ENCODE measurements around the gene ARSD.

- TF ChIP-seq E2F1 (CRISPR knock-in tag; IDR thresholded peaks at IDR 0.05) (no peak), ZNF3 (CRISPR knock-in tag; IDR thresholded peaks at IDR 0.05) (no peak), KLF12 (CRISPR knock-in tag; IDR thresholded peaks at IDR 0.05; ENCODE audit: borderline replicate concordance) (no peak), CTCF (CRISPR knock-in tag; IDR thresholded peaks at IDR 0.05) (no peak), ZNF580 (CRISPR knock-in tag; IDR thresholded peaks at IDR 0.05; ENCODE audit: borderline replicate concordance, low read depth) (no peak), CHD2 (IDR thresholded peaks at IDR 0.05; ENCODE audit: low read depth, low read length) (no peak), MAX (IDR thresholded peaks at IDR 0.05) (no peak), ATF3 (CRISPR knock-in tag; IDR thresholded peaks at IDR 0.05) (no peak), SMARCC2 (IDR thresholded peaks at IDR 0.05) (no peak), FOXJ3 (CRISPR knock-in tag; IDR thresholded peaks at IDR 0.05; ENCODE audit: borderline replicate concordance) (no peak)
Observed at GRCh38 chrX:2907295-2907694, 21.8 kb downstream of the ARSD start.
